SJCRH30 (cell line): ENCODE data around the gene MYOF. TPM values are rescaled to one million over a fixed set of nuclear protein-coding genes. Genes with fewer than 3 reads are reported as not detected.

ENCODE experiments used
- total RNA-seq: library from RNA; depleted of rRNA; stranded (reverse); fragments of >200 nt; shearing (Covaris generic); gene quantifications from 2 replicates; pipeline ENCODE4 v1.2.3, GENCODE V29; 2014; rRNA removed

Gene MYOF
- total RNA-seq, 1 experiment from 2014 or later, result 4.2 TPM

Other genes starting within 250 kb of the MYOF start
- gene CEP55, start 14.3 kb upstream of the MYOF start, total RNA-seq, result 43.2 and 49.4 TPM in 2 replicates
- gene FFAR4, start 84.3 kb upstream of the MYOF start, total RNA-seq, result not detected in 2 replicates
- not detected in 2 replicates for gene RBP4, start 118.9 kb upstream of the MYOF start, total RNA-seq
- gene PDE6C, start 130.2 kb upstream of the MYOF start, total RNA-seq, result not detected in 2 replicates
- gene FRA10AC1, start 220.3 kb upstream of the MYOF start, total RNA-seq, result 9.1 and 12.3 TPM in 2 replicates